Activated CD8-positive, alpha-beta memory T cell treated with anti-CD3 and anti-CD28 coated beads for 1 hour (primary cell): ENCODE data around the gene FOLH1.
"Not testable (repeated sequence)": the region's sequence is repeated elsewhere in the genome, so short reads cannot be mapped to it uniquely, and the experiment has no call there.

Source experiments
- DNase-seq, 2 donors: peaks; one replicate each; pipeline ENCODE4 v3.0.0-alpha.2; 2020; ENCODE audit warnings: low read depth in 1 of 2; ENCODE audit errors: extremely low read depth in 1 of 2

Gene FOLH1

GRCh38 chr11:49208006-49208721 is at the start of gene FOLH1:
Gene FOLH1, minus strand, starts transcription at chr11:49208602. Its CDS starts 193 bp downstream, at chr11:49208409.
- no peak for DNase-seq

- not testable (repeated sequence) for DNase-seq
These were observed 46.7 kb upstream of the FOLH1 start for GRCh38 chr11:49255148-49255547.

DNA sequence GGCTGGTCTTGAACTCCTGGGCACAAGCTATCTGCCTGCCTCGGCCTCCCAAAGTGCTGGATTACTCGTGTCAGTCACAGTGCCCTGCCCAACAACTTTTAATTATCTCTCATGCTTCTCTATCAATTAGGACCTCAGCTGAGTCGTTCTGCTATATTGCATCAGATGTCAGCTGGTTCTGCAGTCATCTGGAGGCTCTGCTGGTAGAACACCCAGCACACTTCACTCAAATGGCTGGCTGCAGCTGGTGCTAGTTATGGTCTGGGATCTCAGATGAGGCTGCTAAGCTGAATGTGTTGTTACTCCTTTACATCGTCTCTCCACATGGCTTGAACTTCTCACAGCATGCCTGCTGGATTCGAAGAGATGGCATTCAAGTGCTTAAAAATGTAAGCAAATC is 42.8 kb upstream of the FOLH1 start:
- DNase-seq, result not testable (repeated sequence)

DNA sequence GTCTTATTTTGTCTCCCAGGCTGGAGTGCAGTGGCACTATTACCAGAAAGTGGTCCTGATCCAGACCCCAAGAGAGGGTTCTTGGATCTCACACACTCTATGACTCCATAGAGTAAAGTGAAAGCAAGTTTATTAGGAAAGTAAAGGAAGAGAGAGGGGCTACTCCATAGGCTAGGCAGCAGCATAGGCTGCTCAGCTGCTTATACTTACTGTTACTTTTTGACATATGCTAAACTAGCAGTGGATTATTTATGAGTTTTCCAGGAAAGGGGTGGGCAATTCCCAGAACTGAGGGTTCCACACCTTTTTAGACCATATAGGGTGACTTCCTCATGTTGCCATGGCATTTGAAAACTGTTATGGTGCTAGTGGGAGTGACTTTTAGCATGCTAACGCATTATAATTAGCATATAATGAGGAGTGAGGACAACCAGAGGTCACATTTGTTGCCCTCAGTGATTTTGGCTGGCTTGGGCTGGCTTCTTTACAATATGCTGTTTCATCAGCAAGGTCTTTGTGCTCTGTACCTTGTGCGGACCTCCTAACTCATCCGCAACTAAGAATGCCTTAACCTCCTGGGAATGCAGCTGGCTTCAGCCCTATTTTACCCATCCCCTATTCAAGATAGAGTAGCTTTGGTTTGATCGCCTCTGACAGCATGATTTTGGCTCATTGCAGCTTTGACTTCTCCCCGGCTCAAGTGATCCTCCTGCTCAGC is 42.2 kb upstream of the FOLH1 start:
- not testable (repeated sequence) for DNase-seq

GRCh38 chr11:49249363-49249762 is 41.0 kb upstream of the FOLH1 start:
- DNase-seq, result not testable (repeated sequence)

- not testable (repeated sequence) for DNase-seq
These were observed 25.3 kb upstream of the FOLH1 start for GRCh38 chr11:49233685-49234084.

DNA sequence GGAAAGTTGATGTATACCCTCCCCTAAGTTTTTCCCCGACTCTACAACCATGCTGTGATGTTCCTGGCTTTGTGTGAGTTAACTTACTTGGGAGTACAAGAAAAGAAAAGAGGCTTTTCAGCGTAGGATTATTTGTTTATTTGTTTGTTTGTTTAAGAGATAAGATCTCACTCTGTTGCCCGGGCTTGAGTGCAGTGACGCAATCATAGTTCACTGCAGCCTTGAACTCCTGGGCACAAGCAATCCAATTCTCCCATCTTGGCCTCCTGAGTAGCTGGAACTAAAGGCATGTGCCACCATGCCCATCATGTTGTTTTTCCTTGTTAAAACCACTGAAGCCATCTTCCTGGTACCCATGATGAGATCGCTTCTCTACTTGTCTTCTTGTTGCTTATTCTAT is 24.6 kb upstream of the FOLH1 start:
- not testable (repeated sequence) for DNase-seq

- DNase-seq, result not testable (repeated sequence)
These were observed 23.3 kb upstream of the FOLH1 start for GRCh38 chr11:49231725-49232124.

GRCh38 chr11:49230534-49230933 is 22.1 kb upstream of the FOLH1 start:
- DNase-seq, result not testable (repeated sequence)

DNA sequence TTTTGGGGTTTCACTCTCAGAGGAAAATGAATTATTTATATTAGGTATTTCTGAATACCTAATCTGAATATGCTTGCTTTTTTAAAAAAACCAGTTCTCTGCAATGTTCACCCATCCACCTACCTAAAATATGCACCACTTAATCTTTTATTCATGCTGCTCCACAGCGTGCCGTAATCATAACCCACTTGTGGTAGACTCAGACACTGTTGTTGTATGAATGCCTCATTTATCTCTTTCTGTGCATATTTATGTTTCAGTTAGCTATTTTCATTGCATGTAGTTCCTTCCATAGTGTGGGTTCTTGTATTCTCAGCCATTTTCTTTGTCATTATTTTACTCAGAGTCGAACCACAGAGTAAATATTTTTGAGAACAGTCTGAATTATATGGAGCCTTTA is 21.6 kb upstream of the FOLH1 start:
- not testable (repeated sequence) for DNase-seq

- DNase-seq, result not testable (repeated sequence)
These were observed 20.7 kb upstream of the FOLH1 start for GRCh38 chr11:49229136-49229535.

DNA sequence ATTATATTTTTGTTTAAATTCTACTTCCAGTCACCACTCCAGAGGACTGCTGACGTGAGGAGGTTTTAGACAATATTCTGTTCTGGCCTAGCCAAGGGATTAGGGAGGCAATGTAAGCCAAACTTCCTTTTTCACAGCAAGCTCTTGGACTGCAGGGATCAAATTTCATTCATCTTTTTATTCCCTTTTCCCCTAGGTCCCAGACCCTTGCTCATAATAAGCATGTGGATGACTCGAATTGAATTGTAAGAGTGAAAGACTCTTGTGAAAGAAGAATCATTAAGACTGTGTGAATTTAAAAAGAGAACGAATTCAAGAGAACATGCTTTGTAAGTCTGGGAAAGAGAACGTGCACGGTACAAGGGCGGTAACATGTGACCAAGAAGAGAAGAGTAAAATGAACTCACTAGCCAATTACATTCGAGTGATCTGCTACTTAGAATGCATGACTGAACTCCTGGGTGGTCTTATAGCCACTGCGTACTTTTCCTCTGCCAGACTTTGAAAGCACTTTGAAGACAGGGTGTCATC is 16.9 kb upstream of the FOLH1 start:
- not testable (repeated sequence) for DNase-seq

- no peak for DNase-seq
These were observed 12.7 kb upstream of the FOLH1 start for GRCh38 chr11:49221112-49221511.

DNA sequence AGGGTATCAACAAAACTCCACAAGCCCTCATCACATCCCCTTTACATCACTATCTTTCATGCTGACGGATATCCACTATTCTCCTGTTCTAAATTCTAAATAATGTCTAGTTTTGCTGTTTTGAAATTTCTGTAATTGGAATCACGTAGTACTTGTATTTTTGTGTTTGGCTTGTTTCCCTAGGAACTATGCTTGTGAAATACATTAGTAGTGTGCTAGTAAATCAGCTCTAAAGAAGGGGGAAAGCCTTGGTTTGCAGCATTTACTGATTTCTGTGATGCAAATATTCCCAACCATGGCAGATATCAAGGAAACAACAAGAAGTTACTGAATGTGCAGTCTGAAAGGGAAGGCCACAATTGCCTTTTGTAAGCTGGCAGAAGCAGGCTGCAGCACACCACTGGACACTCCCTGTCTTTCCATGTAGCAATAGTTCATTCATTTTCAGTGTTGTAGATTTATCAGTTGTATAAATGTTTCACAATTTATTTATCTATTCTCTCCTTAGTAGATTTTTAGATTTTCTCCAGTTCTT is 4.7 kb upstream of the FOLH1 start:
- no peak for DNase-seq

DNA sequence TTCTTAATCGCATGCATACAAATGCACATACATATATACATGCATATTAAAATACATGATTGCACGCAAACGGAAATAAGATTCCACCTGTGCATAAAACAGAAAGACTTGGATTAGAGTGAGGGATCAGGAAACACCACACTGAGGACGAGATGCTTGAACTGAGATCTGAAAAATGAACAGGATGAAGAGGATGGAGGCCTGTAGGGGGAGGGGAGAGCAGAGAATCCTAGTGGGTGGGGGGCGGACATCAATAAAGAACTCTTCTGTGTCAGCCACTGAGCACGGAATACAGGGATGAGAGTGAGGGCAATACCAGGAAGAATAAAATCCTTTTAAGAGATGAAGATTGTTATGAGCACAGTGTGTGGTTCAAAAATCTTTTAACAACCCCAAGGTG is 1.4 kb downstream of the FOLH1 start:
- not testable (repeated sequence) for DNase-seq

- no peak for DNase-seq
These were observed 6.0 kb downstream of the FOLH1 start for GRCh38 chr11:49202287-49202976.

- not testable (repeated sequence) for DNase-seq
These were observed 11.6 kb downstream of the FOLH1 start for GRCh38 chr11:49196775-49197174.

GRCh38 chr11:49196002-49196401 is 12.4 kb downstream of the FOLH1 start:
- not testable (repeated sequence) for DNase-seq

GRCh38 chr11:49190287-49190686 is 18.1 kb downstream of the FOLH1 start:
- DNase-seq, result not testable (repeated sequence)

GRCh38 chr11:49186225-49186624 is 22.2 kb downstream of the FOLH1 start:
- not testable (repeated sequence) for DNase-seq

- DNase-seq, result not testable (repeated sequence)
These were observed 22.8 kb downstream of the FOLH1 start for GRCh38 chr11:49185597-49185996.
